OCI-LY7 (cell line): Measurements from ENCODE around the gene MACROD2. TPM values are rescaled to one million over a fixed set of nuclear protein-coding genes. Genes with fewer than 3 reads are reported as not detected.

Experiments
- BruUV-seq: library from RNA; stranded (reverse); fragments of 400-500 nt; replicated peaks from 2 replicates; lab custom pipeline; 2021; lab: Mats Ljungman, UMichigan
- CTCF ChIA-PET: fragments of 300-600 bp; sonication (Branson Sonifier 250); formaldehyde crosslinking; loops from one replicate; lab custom pipeline; 2022; ENCODE audit warnings: antibody characterized with exemption; ENCODE audit not compliant: unreplicated experiment; lab: Charles Lee
- POLR2A ChIA-PET: fragments of 300-600 bp; sonication (Branson Sonifier 250); formaldehyde crosslinking; loops from one replicate; lab custom pipeline; 2022; ENCODE audit warnings: antibody characterized with exemption; lab: Charles Lee
- DNase-seq: peaks from one replicate; pipeline ENCODE4 v3.0.0-alpha.2; 2015; ENCODE audit warnings: low spot score
- H2AFZ ChIP-seq: fragments of 200-600 bp; sonication (generic), shearing (Covaris generic); 2 replicates; pipeline ENCODE4 v1.6.1; 2014; ENCODE audit warnings: mild to moderate bottlenecking, antibody characterized with exemption, low read length, moderate library complexity
- H3K27ac ChIP-seq: fragments of 200-600 bp; sonication (generic); 2 replicates; pipeline ENCODE4 v1.5.1; 2014; ENCODE audit warnings: mixed run types, low read depth, mild to moderate bottlenecking, moderate library complexity, low read length, inconsistent platforms; ENCODE audit not compliant: poor library complexity, severe bottlenecking
- H3K36me3 ChIP-seq: fragments of 200-600 bp; sonication (generic); 2 replicates; pipeline ENCODE4 v1.6.1; 2014; ENCODE audit warnings: mild to moderate bottlenecking, antibody characterized with exemption, low read length, moderate library complexity, mixed read lengths; ENCODE audit not compliant: insufficient read depth
- H3K4me1 ChIP-seq: fragments of 200-600 bp; sonication (generic); 2 replicates; pipeline ENCODE4 v1.5.1; 2014; ENCODE audit warnings: mild to moderate bottlenecking, low read length; ENCODE audit not compliant: insufficient read depth, poor library complexity, severe bottlenecking
- H3K4me2 ChIP-seq: fragments of 200-600 bp; sonication (generic); 2 replicates; pipeline ENCODE4 v1.6.1; 2014; ENCODE audit warnings: mild to moderate bottlenecking, low read length
- H3K4me3 ChIP-seq: fragments of 200-600 bp; sonication (generic); 2 replicates; pipeline ENCODE4 v1.5.1; 2014; ENCODE audit warnings: mild to moderate bottlenecking, low read depth, low read length; ENCODE audit not compliant: poor library complexity, severe bottlenecking
- H3K79me2 ChIP-seq: fragments of 200-600 bp; sonication (generic); 2 replicates; pipeline ENCODE4 v1.6.1; 2016; ENCODE audit warnings: low read depth, mild to moderate bottlenecking, low read length, moderate library complexity, mixed read lengths; ENCODE audit not compliant: insufficient read depth
- H3K9me2 ChIP-seq: fragments of 200-600 bp; sonication (generic); 2 replicates; pipeline ENCODE4 v1.6.1; 2016; ENCODE audit warnings: mild to moderate bottlenecking, low read length, mixed read lengths; ENCODE audit not compliant: insufficient read depth
- H3K9me3 ChIP-seq: fragments of 200-600 bp; sonication (generic); 2 replicates; pipeline ENCODE4 v1.6.1; 2014; ENCODE audit warnings: mild to moderate bottlenecking, mixed run types, low read length, mixed read lengths
- H4K20me1 ChIP-seq: fragments of 200-600 bp; sonication (generic); 2 replicates; pipeline ENCODE4 v1.6.1; 2014; ENCODE audit warnings: mild to moderate bottlenecking, antibody characterized with exemption, low read length, moderate library complexity, mixed read lengths; ENCODE audit not compliant: insufficient read depth
- CTCF ChIP-seq: fragments of 200-600 bp; sonication (generic); conservative IDR thresholded peaks from 2 replicates; pipeline ENCODE4 v1.5.1; 2014; ENCODE audit warnings: mild to moderate bottlenecking, antibody characterized with exemption, low read length, moderate library complexity, mixed read lengths
- EZH2phosphoT487 ChIP-seq: fragments of 200-600 bp; sonication (generic); IDR thresholded peaks from 2 replicates; pipeline ENCODE4 v1.6.1; 2018; ENCODE audit warnings: low read depth, borderline replicate concordance, mild to moderate bottlenecking, mixed run types, antibody characterized with exemption, low read length, moderate library complexity, mixed read lengths
- intact Hi-C: fragments of 100-400 bp; cut with micrococcal nuclease; formaldehyde crosslinking; loops from one replicate; pipeline ENCODE4 v1.10.0; 2022; ENCODE audit not compliant: unreplicated experiment
- total RNA-seq, 2 experiments: library from RNA; depleted of rRNA in 1 of 2; stranded (reverse); fragments of >200 nt in 1 of 2; shearing (Covaris generic) in 1 of 2; gene quantifications; 2 replicates each; pipeline ENCODE4 v1.2.3, GENCODE V29; 2014 to 2022

Gene MACROD2
- total RNA-seq, 2 experiments from 2014 or later: 0.09 to 4.5 TPM

GRCh38 chr20:15063081-15063480 is 1067.8 kb downstream of the MACROD2 start:
- TF ChIP-seq EZH2phosphoT487 (no peak), CTCF (no peak)
- ChIA-PET CTCF (no interaction called here), POLR2A (interaction anchor here (1.4 kb wide), 1 partner anchor 10 kb away, joined by 6 read pairs; no protein-coding TSS in a partner anchor)
- no peak for DNase-seq
- Histone ChIP-seq H3K9me3 (no peaks in the 10 kb centered on the region), H3K4me3 (no peak overlapping the region), H3K36me3 (no peaks in the 10 kb centered on the region), H3K4me1 (no peaks in the 10 kb centered on the region), H3K27ac (no peak overlapping the region), H3K79me2 (no peaks in the 10 kb centered on the region), H2AFZ (no peak overlapping the region), H3K9me2 (no peaks in the 10 kb centered on the region), H4K20me1 (no peaks in the 10 kb centered on the region), H3K4me2 (no peak overlapping the region)
- intact Hi-C loops: no loop called here
- BruUV-seq: no TSS peak

GRCh38 chr20:15064741-15065140 is 1069.4 kb downstream of the MACROD2 start:
- Histone ChIP-seq H3K4me1 (no peaks in the 10 kb centered on the region), H3K4me3 (no peak overlapping the region), H3K79me2 (no peaks in the 10 kb centered on the region), H3K36me3 (no peaks in the 10 kb centered on the region), H2AFZ (no peak overlapping the region), H4K20me1 (no peaks in the 10 kb centered on the region), H3K9me3 (no peaks in the 10 kb centered on the region), H3K4me2 (no peak overlapping the region), H3K27ac (no peak overlapping the region), H3K9me2 (no peaks in the 10 kb centered on the region)
- BruUV-seq: no TSS peak
- intact Hi-C loops: no loop called here
- no peak for DNase-seq
- TF ChIP-seq EZH2phosphoT487: no peak
- no peak for TF ChIP-seq CTCF
- ChIA-PET POLR2A (no interaction called here), CTCF (no interaction called here)

GRCh38 chr20:15065794-15066193 is 1070.5 kb downstream of the MACROD2 start:
- intact Hi-C loops: no loop called here
- Histone ChIP-seq H3K4me1 (no peaks in the 10 kb centered on the region), H2AFZ (no peak overlapping the region), H3K9me2 (no peaks in the 10 kb centered on the region), H3K9me3 (no peaks in the 10 kb centered on the region), H3K27ac (no peak overlapping the region), H4K20me1 (no peaks in the 10 kb centered on the region), H3K4me2 (no peak overlapping the region), H3K36me3 (no peaks in the 10 kb centered on the region), H3K79me2 (no peaks in the 10 kb centered on the region), H3K4me3 (no peak overlapping the region)
- no peak for DNase-seq
- ChIA-PET CTCF (interaction anchor here (0.5 kb wide), 1 partner anchor 1475 kb away, joined by 3 read pairs; no protein-coding TSS in a partner anchor), POLR2A (interaction anchor here (0.6 to 0.7 kb wide), 2 partner anchors 15 to 118 kb away, joined by 3 read pairs; no protein-coding TSS in a partner anchor)
- no TSS peak for BruUV-seq
- TF ChIP-seq CTCF (no peak), EZH2phosphoT487 (no peak)
